ENCODE data around the gene FBXO44. TPM values are rescaled to one million over a fixed set of nuclear protein-coding genes. Genes with fewer than 3 reads are reported as not detected.

Gene FBXO44
- total and polyA plus RNA-seq, 10 of the 15 experiments (the other 5 are each of a cell fraction or from before 2014, with no cell fraction given): 0.77 to 22.4 (median 8.2) TPM

GRCh38 chr1:11670747-11671146 is 16.1 kb downstream of the FBXO44 start:
- Histone ChIP-seq H3K4me2 (ENCODE audit: control insufficient read depth, insufficient read depth) (no peak overlapping the region), H3K79me2 (ENCODE audit: control insufficient read depth, insufficient read depth, low read length) (no peaks in the 10 kb centered on the region; the same call in 1 of the 2 replicates), H3K9ac (ENCODE audit: control insufficient read depth, insufficient read depth, low read length) (no peak overlapping the region), H3K4me3 (no peak overlapping the region), H2AFZ (ENCODE audit: control insufficient read depth, low read depth, low read length) (no peak overlapping the region), H3K27me3 (replicated peaks in 1 of 2; ENCODE audit: control insufficient read depth in 2 of 2, insufficient read depth in 2 of 2, low read length in 1 of 2) (no peaks in the 10 kb centered on the region), H3K4me1 (ENCODE audit: control insufficient read depth, insufficient read depth, low read length) (peaks cover 10% of the 10 kb centered on the region), H3K27ac (ENCODE audit: control insufficient read depth, insufficient read depth) (peak overlapping the region; percentile 80), H4K20me1 (ENCODE audit: control insufficient read depth, insufficient read depth) (no peaks in the 10 kb centered on the region), H3K36me3 (ENCODE audit: control insufficient read depth in 2 of 2, insufficient read depth in 2 of 2, low read length in 1 of 2) (peaks cover 2 to 15% of the 10 kb centered on the region in 2 experiments), H3K9me3 (replicated peaks; ENCODE audit: control insufficient read depth, insufficient read depth, low read length) (no peaks in the 10 kb centered on the region)
- FAIRE-seq: peak; percentile 44
- intact Hi-C loops (cut with micrococcal nuclease; ENCODE audit: unreplicated experiment): no loop called here
- in situ Hi-C loops (cut with MboI): no loop called here
- no TSS peak for BruUV-seq (replicated peaks)
- peak; percentile 35 for DNase-seq (ENCODE audit: low read depth, low spot score)
- SMC1A ChIA-PET (ENCODE audit: uncharacterized antibody, unreplicated experiment): no interaction called here
- ATAC-seq: peak; percentile 83
- WGBS (ENCODE audit: insufficient coverage, insufficient replicate concordance, low lambda C conversion rate, missing lambda C conversion rate): 20% methylated on average over 6 of the region's 6 CpGs
- RAD21 ChIA-PET (ENCODE audit: unreplicated experiment): no interaction called here
- POLR2A ChIA-PET: no interaction called here
- CTCF ChIA-PET: no interaction called here
- TF ChIP-seq SPI1 (IDR thresholded peaks at IDR 0.05; ENCODE audit: borderline replicate concordance, insufficient read depth, low read depth, low read length) (peak; percentile 92), SKIL (IDR thresholded peaks at IDR 0.05; ENCODE audit: low read depth, poor library complexity, severe bottlenecking) (peak; percentile 23), IRF5 (IDR thresholded peaks at IDR 0.05; ENCODE audit: borderline replicate concordance) (peak; percentile 53; the same call in 1 of the 2 replicates), RELA (IDR thresholded peaks at IDR 0.05; ENCODE audit: borderline replicate concordance, partially characterized antibody) (peak; percentile 71), DPF2 (IDR thresholded peaks at IDR 0.05) (peak; percentile 92), STAT1 (conservative IDR thresholded peaks at IDR 0.05) (no peak), SP1 (IDR thresholded peaks at IDR 0.05; ENCODE audit: low read depth, low read length) (no peak), NFIC (IDR thresholded peaks at IDR 0.05; ENCODE audit: low read depth, low read length) (peak; percentile 73; the same call in 1 of the 2 replicates), CHD2 (IDR thresholded peaks at IDR 0.05; ENCODE audit: borderline replicate concordance, low read depth, low read length) (no peak), NKRF (conservative IDR thresholded peaks at IDR 0.05) (no peak), RELB (IDR thresholded peaks at IDR 0.05; ENCODE audit: low read depth) (peak; percentile 89), NR2F1 (conservative IDR thresholded peaks at IDR 0.05) (no peak), IRF4 (IDR thresholded peaks at IDR 0.05; ENCODE audit: low read depth, low read length) (peak; percentile 90), NFYB (IDR thresholded peaks at IDR 0.05; ENCODE audit: insufficient read depth, low read depth, low read length) (no peak), GATAD2B (conservative IDR thresholded peaks at IDR 0.05; ENCODE audit: low read depth) (peak; percentile 45; the same call in 1 of the 2 replicates)

Measured in GM12878 (cell line).